SK-N-SH (cell line): ENCODE measurements around the gene SPATA13. TPM values are rescaled to one million over a fixed set of nuclear protein-coding genes. Genes with fewer than 3 reads are reported as not detected.

Experiments used
- CTCF ChIA-PET: fragments of 300-600, 350-600 bp; formaldehyde crosslinking; extraction: SDS; loops from one replicate; lab custom pipeline; 2021; lab: Yijun Ruan, JAX
- POLR2A ChIA-PET: fragments of 350-600 bp; sonication (Branson Sonifier 250); formaldehyde crosslinking; extraction: SDS; loops from one replicate; lab custom pipeline; 2020; ENCODE audit warnings: antibody characterized with exemption, inconsistent platforms; lab: Yijun Ruan, JAX
- DNase-seq: peaks from one replicate; pipeline ENCODE4 v3.0.0; 2012
- H2AFZ ChIP-seq: fragments of 200-600 bp; sonication (generic); 2 replicates; pipeline ENCODE4 v1.8.1; 2016; ENCODE audit warnings: antibody characterized with exemption, mild to moderate bottlenecking, low read depth
- H3F3A ChIP-seq: fragments of 200-600 bp; sonication (generic); replicated peaks from 2 replicates; pipeline ENCODE3; 2016; ENCODE audit warnings: antibody characterized with exemption, mild to moderate bottlenecking; ENCODE audit not compliant: insufficient read depth
- H3K27ac ChIP-seq, 2 experiments: fragments of 200-500 bp in 1 of 2; fragments of 200-600 bp in 1 of 2; sonication (Bioruptor generic) in 1 of 2; sonication (generic), shearing (Covaris generic) in 1 of 2; 2 replicates each; pipeline versions ENCODE4 v1.5.1 to v1.6.1; 2014 to 2016; ENCODE audit warnings: low read depth in 2 of 2, inconsistent platforms in 1 of 2, low read length in 1 of 2, mild to moderate bottlenecking in 1 of 2, mixed read lengths in 1 of 2
- H3K27me3 ChIP-seq: fragments of 200-600 bp; sonication (generic), shearing (Covaris generic); 2 replicates; pipeline ENCODE4 v1.6.1; 2016; ENCODE audit warnings: mixed run types; ENCODE audit not compliant: insufficient read depth
- H3K36me3 ChIP-seq, 2 experiments: fragments of 200-500 bp in 1 of 2; fragments of 200-600 bp in 1 of 2; sonication (Bioruptor generic) in 1 of 2; sonication (generic) in 1 of 2; replicated peaks in 1 of 2; 2 replicates each; pipeline versions ENCODE3 to v1.5.1; 2014 to 2016; ENCODE audit warnings: low read length in 1 of 2, mild to moderate bottlenecking in 1 of 2; ENCODE audit not compliant: insufficient read depth in 2 of 2, control insufficient read depth in 1 of 2
- H3K4me1 ChIP-seq, 2 experiments: fragments of 200-500 bp in 1 of 2; fragments of 200-600 bp in 1 of 2; sonication (Bioruptor generic) in 1 of 2; sonication (generic), shearing (Covaris generic) in 1 of 2; 2 replicates each; pipeline versions ENCODE4 v1.5.1 to v1.6.1; 2014 to 2016; ENCODE audit warnings: low read depth in 1 of 2, low read length in 1 of 2, mixed run types in 1 of 2; ENCODE audit not compliant: insufficient read depth in 2 of 2, control insufficient read depth in 1 of 2
- H3K4me2 ChIP-seq: fragments of 200-600 bp; sonication (generic), shearing (Covaris generic); 2 replicates; pipeline ENCODE4 v1.6.1; 2017; ENCODE audit warnings: mixed run types
- H3K4me3 ChIP-seq, 2 experiments: fragments of 200-500 bp in 1 of 2; fragments of 200-600 bp in 1 of 2; sonication (Bioruptor generic) in 1 of 2; sonication (generic), shearing (Covaris generic) in 1 of 2; 2 replicates each; pipeline versions ENCODE4 v1.5.1 to v1.8.1; 2014 to 2016; ENCODE audit warnings: low read depth in 2 of 2, inconsistent platforms in 1 of 2, low read length in 1 of 2, mild to moderate bottlenecking in 1 of 2, mixed read lengths in 1 of 2, moderate library complexity in 1 of 2
- H3K79me2 ChIP-seq: fragments of 200-600 bp; sonication (generic); 2 replicates; pipeline ENCODE4 v1.8.1; 2017; ENCODE audit warnings: mild to moderate bottlenecking; ENCODE audit not compliant: insufficient read depth
- H3K9ac ChIP-seq: fragments of 200-600 bp; sonication (generic); 2 replicates; pipeline ENCODE4 v1.6.1; 2017; ENCODE audit warnings: mixed run types
- H3K9me2 ChIP-seq: fragments of 200-600 bp; sonication (generic); 2 replicates; pipeline ENCODE4 v1.6.1; 2017; ENCODE audit warnings: mixed run types
- H3K9me3 ChIP-seq: fragments of 200-600 bp; sonication (generic); 2 replicates; pipeline ENCODE4 v1.6.1; 2017; ENCODE audit warnings: mixed run types, mild to moderate bottlenecking, moderate library complexity
- H4K20me1 ChIP-seq: fragments of 200-600 bp; sonication (generic); 2 replicates; pipeline ENCODE4 v1.6.1; 2017; ENCODE audit warnings: mild to moderate bottlenecking, mixed run types; ENCODE audit not compliant: insufficient read depth
- CHD2 ChIP-seq: fragments of 150-350 bp; IDR thresholded peaks from 2 replicates; pipeline ENCODE4 v1.6.1; 2018; ENCODE audit warnings: low read length; ENCODE audit not compliant: partially characterized antibody
- EP300 ChIP-seq, 2 experiments: IDR thresholded peaks; 2 replicates each; pipeline versions ENCODE4 v1.4.0 to v1.6.1; 2012; ENCODE audit warnings: borderline replicate concordance in 1 of 2, low read depth in 1 of 2, low read length in 1 of 2
- FOSL2 ChIP-seq: IDR thresholded peaks from 2 replicates; pipeline ENCODE4 v1.4.0; 2012; ENCODE audit warnings: low read depth, mild to moderate bottlenecking, moderate library complexity, borderline replicate concordance
- GABPA ChIP-seq: IDR thresholded peaks from 2 replicates; pipeline ENCODE4 v1.4.0; 2012; ENCODE audit warnings: low read depth, mild to moderate bottlenecking
- GATA2 ChIP-seq: sonication (generic); formaldehyde crosslinking; IDR thresholded peaks from 2 replicates; pipeline ENCODE4 v1.5.0; 2020; ENCODE audit warnings: mild to moderate bottlenecking, missing genetic modification reagents
- MXI1 ChIP-seq: IDR thresholded peaks from 2 replicates; pipeline ENCODE4 v1.6.1; 2012; ENCODE audit warnings: mild to moderate bottlenecking, low read depth, low read length, improper control_type of control experiment
- NFIC ChIP-seq: IDR thresholded peaks from 2 replicates; pipeline ENCODE4 v1.4.0; 2012; ENCODE audit warnings: borderline replicate concordance
- NRF1 ChIP-seq: IDR thresholded peaks from 2 replicates; pipeline ENCODE4 v1.6.1; 2012; ENCODE audit warnings: low read depth, mild to moderate bottlenecking, low read length
- POLR2AphosphoS5 ChIP-seq: IDR thresholded peaks from 2 replicates; pipeline ENCODE4 v1.6.1; 2012; ENCODE audit warnings: low read depth, low read length
- RAD21 ChIP-seq: IDR thresholded peaks from 2 replicates; pipeline ENCODE4 v1.6.1; 2012; ENCODE audit warnings: mild to moderate bottlenecking, low read length
- RCOR1 ChIP-seq: fragments of 150-350 bp; IDR thresholded peaks from 2 replicates; pipeline ENCODE4 v1.6.1; 2017; ENCODE audit warnings: antibody characterized with exemption, low read length
- RFX5 ChIP-seq: IDR thresholded peaks from 2 replicates; pipeline ENCODE4 v1.6.1; 2012; ENCODE audit warnings: mild to moderate bottlenecking, improper control_type of control experiment, low read length
- RXRA ChIP-seq: IDR thresholded peaks from 2 replicates; pipeline ENCODE4 v1.4.0; 2012; ENCODE audit warnings: low read depth, mild to moderate bottlenecking, borderline replicate concordance
- SIN3A ChIP-seq: IDR thresholded peaks from 2 replicates; pipeline ENCODE4 v1.6.1; 2012; ENCODE audit warnings: low read depth, mild to moderate bottlenecking, low read length, moderate library complexity, borderline replicate concordance
- TEAD4 ChIP-seq: IDR thresholded peaks from 2 replicates; pipeline ENCODE4 v1.4.0; 2012; ENCODE audit warnings: mild to moderate bottlenecking, borderline replicate concordance; ENCODE audit not compliant: insufficient read depth
- YY1 ChIP-seq: IDR thresholded peaks from 2 replicates; pipeline ENCODE4 v1.4.0; 2012; ENCODE audit warnings: low read depth, mild to moderate bottlenecking
- WGBS: methylation state at CpG from one replicate; pipeline ENCODE4 v1.1.6; 2017; ENCODE audit warnings: low lambda C conversion rate; 5-methylcytosine and 5-hydroxymethylcytosine counted together
- polyA plus RNA-seq, 3 experiments: library from polyadenylated mRNA; depleted of rRNA; stranded (reverse); fragments of >200 nt; gene quantifications; 2 replicates each; pipeline ENCODE4 v1.2.3, GENCODE V29; 2012
- TF ChIP-seq, protein P1 (sequence below): IDR thresholded peaks from 2 replicates; pipeline ENCODE4 v1.6.1; 2012; ENCODE audit warnings: mild to moderate bottlenecking, low read depth, low read length, moderate library complexity
- TF ChIP-seq, protein P2 (sequence below): fragments of 200-600 bp; sonication (generic); IDR thresholded peaks from 2 replicates; pipeline ENCODE4 v1.6.1; 2017; ENCODE audit warnings: antibody characterized with exemption, mild to moderate bottlenecking, moderate library complexity
- TF ChIP-seq, protein P3 (sequence below): IDR thresholded peaks from 2 replicates; pipeline ENCODE4 v1.4.0; 2012; ENCODE audit warnings: low read depth, borderline replicate concordance
- TF ChIP-seq, protein P4 (sequence below): IDR thresholded peaks from 2 replicates; pipeline ENCODE4 v1.4.0; 2012; ENCODE audit warnings: low read depth, borderline replicate concordance

The SPATA13 gene
- polyA plus RNA-seq, 1 of the 3 experiments (the other 2 are of a cell fraction) = 4.3 TPM

DNA sequence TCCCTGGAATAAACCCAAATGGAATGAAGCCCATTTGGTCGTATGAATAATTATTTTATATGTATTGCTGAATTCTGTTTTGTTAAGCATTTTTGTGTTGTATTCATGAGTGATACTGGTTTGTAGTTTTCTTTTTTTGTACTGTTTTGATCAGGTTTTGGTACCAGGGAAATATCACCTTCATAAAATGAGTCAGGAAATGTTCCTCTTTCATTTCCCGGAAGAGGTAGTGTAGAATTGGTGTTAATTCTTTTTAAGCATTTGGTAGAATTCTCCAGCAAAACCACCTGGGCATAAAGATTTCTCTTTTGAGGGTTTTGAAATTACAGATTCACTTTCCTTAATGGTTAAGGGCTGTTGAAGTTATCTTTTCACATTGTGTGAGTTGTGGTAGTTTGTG lies 13.3 kb downstream of the SPATA13 start:
- 68% methylated on average over 2 of the region's 2 CpGs for WGBS
- Histone ChIP-seq H3K79me2 (no peaks in the 10 kb centered on the region), H3K4me3 (no peak overlapping the region), H3K27me3 (no peaks in the 10 kb centered on the region), H4K20me1 (no peaks in the 10 kb centered on the region), H3F3A (no peaks in the 10 kb centered on the region), H3K4me2 (no peak overlapping the region), H3K9ac (no peak overlapping the region), H3K36me3 (no peaks in the 10 kb centered on the region), H3K9me2 (no peaks in the 10 kb centered on the region), H2AFZ (no peak overlapping the region), H3K27ac (no peak overlapping the region)
- ChIA-PET CTCF (interaction anchor here (1.1 to 1.9 kb wide), 2 partner anchors 45 to 120 kb away, joined by 4 to 5 read pairs; no protein-coding TSS in a partner anchor), POLR2A (no interaction called here)
- DNase-seq = no peak
- TF ChIP-seq YY1 (no peak), RXRA (no peak), TEAD4 (no peak), RCOR1 (no peak)
- TF ChIP-seq, all 33 proteins: peak for 0
- H3K9me3 ChIP-seq = no peaks in the 10 kb centered on the region
- peaks cover 0 to 2% of the 10 kb centered on the region in 2 experiments; a peak in 1 of 4 replicates for H3K4me1 ChIP-seq

DNA sequence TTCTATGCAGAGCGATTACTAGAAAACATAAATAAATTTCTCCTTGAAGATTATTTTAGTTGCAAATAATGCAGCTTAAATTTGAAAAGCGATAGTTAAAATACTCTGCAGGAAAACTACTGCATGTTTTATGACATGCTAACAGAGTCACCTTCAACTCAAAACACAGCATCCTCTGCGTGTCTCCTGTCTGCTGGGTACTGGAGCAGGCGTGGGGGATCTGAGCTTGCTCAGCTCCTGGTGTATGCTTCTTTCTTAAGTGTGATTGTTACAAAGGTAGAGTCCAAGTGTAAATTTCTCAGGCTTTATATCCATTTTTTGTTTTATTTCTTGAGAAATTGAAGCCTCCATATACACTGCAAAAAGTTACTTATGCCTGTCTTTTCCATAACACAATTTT lies 15.3 kb downstream of the SPATA13 start:
- Histone ChIP-seq H3K36me3 (no peaks in the 10 kb centered on the region), H3K4me1 (peaks cover 2% of the 10 kb centered on the region in 2 experiments; a peak in 1 of 4 replicates), H3K4me2 (no peak overlapping the region), H3K27me3 (no peaks in the 10 kb centered on the region), H3K9ac (no peak overlapping the region), H3K9me2 (no peaks in the 10 kb centered on the region), H2AFZ (no peak overlapping the region), H4K20me1 (no peaks in the 10 kb centered on the region), H3K79me2 (no peaks in the 10 kb centered on the region), H3K27ac (no peak overlapping the region), H3K9me3 (no peaks in the 10 kb centered on the region), H3K4me3 (no peak overlapping the region), H3F3A (no peaks in the 10 kb centered on the region)
- POLR2A ChIA-PET = no interaction called here
- WGBS = 93% methylated on average over 4 of the region's 4 CpGs
- DNase-seq = no peak
- CTCF ChIA-PET = interaction anchor here (0.6 to 1.2 kb wide), 2 partner anchors 34 to 53 kb away, joined by 3 read pairs; no protein-coding TSS in a partner anchor
- TF ChIP-seq, protein P1, sequence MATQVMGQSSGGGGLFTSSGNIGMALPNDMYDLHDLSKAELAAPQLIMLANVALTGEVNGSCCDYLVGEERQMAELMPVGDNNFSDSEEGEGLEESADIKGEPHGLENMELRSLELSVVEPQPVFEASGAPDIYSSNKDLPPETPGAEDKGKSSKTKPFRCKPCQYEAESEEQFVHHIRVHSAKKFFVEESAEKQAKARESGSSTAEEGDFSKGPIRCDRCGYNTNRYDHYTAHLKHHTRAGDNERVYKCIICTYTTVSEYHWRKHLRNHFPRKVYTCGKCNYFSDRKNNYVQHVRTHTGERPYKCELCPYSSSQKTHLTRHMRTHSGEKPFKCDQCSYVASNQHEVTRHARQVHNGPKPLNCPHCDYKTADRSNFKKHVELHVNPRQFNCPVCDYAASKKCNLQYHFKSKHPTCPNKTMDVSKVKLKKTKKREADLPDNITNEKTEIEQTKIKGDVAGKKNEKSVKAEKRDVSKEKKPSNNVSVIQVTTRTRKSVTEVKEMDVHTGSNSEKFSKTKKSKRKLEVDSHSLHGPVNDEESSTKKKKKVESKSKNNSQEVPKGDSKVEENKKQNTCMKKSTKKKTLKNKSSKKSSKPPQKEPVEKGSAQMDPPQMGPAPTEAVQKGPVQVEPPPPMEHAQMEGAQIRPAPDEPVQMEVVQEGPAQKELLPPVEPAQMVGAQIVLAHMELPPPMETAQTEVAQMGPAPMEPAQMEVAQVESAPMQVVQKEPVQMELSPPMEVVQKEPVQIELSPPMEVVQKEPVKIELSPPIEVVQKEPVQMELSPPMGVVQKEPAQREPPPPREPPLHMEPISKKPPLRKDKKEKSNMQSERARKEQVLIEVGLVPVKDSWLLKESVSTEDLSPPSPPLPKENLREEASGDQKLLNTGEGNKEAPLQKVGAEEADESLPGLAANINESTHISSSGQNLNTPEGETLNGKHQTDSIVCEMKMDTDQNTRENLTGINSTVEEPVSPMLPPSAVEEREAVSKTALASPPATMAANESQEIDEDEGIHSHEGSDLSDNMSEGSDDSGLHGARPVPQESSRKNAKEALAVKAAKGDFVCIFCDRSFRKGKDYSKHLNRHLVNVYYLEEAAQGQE = no peak
- TF ChIP-seq GATA2 (CRISPR knock-in tag) = no peak
- no peak for TF ChIP-seq RXRA
- TF ChIP-seq YY1 = no peak
- no peak for TF ChIP-seq FOSL2
- TF ChIP-seq, protein P2, sequence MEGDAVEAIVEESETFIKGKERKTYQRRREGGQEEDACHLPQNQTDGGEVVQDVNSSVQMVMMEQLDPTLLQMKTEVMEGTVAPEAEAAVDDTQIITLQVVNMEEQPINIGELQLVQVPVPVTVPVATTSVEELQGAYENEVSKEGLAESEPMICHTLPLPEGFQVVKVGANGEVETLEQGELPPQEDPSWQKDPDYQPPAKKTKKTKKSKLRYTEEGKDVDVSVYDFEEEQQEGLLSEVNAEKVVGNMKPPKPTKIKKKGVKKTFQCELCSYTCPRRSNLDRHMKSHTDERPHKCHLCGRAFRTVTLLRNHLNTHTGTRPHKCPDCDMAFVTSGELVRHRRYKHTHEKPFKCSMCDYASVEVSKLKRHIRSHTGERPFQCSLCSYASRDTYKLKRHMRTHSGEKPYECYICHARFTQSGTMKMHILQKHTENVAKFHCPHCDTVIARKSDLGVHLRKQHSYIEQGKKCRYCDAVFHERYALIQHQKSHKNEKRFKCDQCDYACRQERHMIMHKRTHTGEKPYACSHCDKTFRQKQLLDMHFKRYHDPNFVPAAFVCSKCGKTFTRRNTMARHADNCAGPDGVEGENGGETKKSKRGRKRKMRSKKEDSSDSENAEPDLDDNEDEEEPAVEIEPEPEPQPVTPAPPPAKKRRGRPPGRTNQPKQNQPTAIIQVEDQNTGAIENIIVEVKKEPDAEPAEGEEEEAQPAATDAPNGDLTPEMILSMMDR = no peak
- no peak for TF ChIP-seq NFIC
- TF ChIP-seq RFX5 = no peak
- TF ChIP-seq EP300 (IDR thresholded peaks at IDR 0.05; ENCODE audit: borderline replicate concordance in 1 of 2, low read depth in 1 of 2, low read length in 1 of 2) = no peak
- TF ChIP-seq GABPA = no peak
- TF ChIP-seq RAD21 = no peak
- TF ChIP-seq POLR2AphosphoS5 = no peak
- TF ChIP-seq TEAD4 = no peak
- TF ChIP-seq, protein P3, sequence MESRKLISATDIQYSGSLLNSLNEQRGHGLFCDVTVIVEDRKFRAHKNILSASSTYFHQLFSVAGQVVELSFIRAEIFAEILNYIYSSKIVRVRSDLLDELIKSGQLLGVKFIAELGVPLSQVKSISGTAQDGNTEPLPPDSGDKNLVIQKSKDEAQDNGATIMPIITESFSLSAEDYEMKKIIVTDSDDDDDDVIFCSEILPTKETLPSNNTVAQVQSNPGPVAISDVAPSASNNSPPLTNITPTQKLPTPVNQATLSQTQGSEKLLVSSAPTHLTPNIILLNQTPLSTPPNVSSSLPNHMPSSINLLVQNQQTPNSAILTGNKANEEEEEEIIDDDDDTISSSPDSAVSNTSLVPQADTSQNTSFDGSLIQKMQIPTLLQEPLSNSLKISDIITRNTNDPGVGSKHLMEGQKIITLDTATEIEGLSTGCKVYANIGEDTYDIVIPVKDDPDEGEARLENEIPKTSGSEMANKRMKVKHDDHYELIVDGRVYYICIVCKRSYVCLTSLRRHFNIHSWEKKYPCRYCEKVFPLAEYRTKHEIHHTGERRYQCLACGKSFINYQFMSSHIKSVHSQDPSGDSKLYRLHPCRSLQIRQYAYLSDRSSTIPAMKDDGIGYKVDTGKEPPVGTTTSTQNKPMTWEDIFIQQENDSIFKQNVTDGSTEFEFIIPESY = no peak
- TF ChIP-seq, protein P4, sequence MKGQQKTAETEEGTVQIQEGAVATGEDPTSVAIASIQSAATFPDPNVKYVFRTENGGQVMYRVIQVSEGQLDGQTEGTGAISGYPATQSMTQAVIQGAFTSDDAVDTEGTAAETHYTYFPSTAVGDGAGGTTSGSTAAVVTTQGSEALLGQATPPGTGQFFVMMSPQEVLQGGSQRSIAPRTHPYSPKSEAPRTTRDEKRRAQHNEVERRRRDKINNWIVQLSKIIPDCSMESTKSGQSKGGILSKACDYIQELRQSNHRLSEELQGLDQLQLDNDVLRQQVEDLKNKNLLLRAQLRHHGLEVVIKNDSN = no peak
- no peak for TF ChIP-seq CHD2
- no peak for TF ChIP-seq MXI1
- no peak for TF ChIP-seq SIN3A
- TF ChIP-seq NRF1 = no peak
